ENCODE measurements around the gene EXOC3L1.

EXOC3L1 gene

GRCh38 chr16:67216612-67217490, 26.9 kb upstream of the EXOC3L1 start:
- no peak for TF ChIP-seq TAF1 (IDR thresholded peaks at IDR 0.05; ENCODE audit: low read depth)
- no peak for TF ChIP-seq EGR1 (IDR thresholded peaks at IDR 0.05)
- no peak for TF ChIP-seq FOXM1 (IDR thresholded peaks at IDR 0.05; ENCODE audit: borderline replicate concordance, low read depth)
- TF ChIP-seq CEBPB (IDR thresholded peaks at IDR 0.05), result no peak
- no peak for TF ChIP-seq TEAD4 (IDR thresholded peaks at IDR 0.05)
- TF ChIP-seq EP300 (IDR thresholded peaks at IDR 0.05; ENCODE audit: borderline replicate concordance), result no peak
- TF ChIP-seq, protein P1, sequence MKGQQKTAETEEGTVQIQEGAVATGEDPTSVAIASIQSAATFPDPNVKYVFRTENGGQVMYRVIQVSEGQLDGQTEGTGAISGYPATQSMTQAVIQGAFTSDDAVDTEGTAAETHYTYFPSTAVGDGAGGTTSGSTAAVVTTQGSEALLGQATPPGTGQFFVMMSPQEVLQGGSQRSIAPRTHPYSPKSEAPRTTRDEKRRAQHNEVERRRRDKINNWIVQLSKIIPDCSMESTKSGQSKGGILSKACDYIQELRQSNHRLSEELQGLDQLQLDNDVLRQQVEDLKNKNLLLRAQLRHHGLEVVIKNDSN (IDR thresholded peaks at IDR 0.05), result no peak
- no peak for TF ChIP-seq TCF12 (IDR thresholded peaks at IDR 0.05; ENCODE audit: low read depth)
- no peak for TF ChIP-seq NFIC (IDR thresholded peaks at IDR 0.05)
- TF ChIP-seq YY1 (IDR thresholded peaks at IDR 0.05; ENCODE audit: low read depth), result no peak
- no peak for TF ChIP-seq RAD21 (IDR thresholded peaks at IDR 0.05; ENCODE audit: low read depth)
- TF ChIP-seq, protein P2, sequence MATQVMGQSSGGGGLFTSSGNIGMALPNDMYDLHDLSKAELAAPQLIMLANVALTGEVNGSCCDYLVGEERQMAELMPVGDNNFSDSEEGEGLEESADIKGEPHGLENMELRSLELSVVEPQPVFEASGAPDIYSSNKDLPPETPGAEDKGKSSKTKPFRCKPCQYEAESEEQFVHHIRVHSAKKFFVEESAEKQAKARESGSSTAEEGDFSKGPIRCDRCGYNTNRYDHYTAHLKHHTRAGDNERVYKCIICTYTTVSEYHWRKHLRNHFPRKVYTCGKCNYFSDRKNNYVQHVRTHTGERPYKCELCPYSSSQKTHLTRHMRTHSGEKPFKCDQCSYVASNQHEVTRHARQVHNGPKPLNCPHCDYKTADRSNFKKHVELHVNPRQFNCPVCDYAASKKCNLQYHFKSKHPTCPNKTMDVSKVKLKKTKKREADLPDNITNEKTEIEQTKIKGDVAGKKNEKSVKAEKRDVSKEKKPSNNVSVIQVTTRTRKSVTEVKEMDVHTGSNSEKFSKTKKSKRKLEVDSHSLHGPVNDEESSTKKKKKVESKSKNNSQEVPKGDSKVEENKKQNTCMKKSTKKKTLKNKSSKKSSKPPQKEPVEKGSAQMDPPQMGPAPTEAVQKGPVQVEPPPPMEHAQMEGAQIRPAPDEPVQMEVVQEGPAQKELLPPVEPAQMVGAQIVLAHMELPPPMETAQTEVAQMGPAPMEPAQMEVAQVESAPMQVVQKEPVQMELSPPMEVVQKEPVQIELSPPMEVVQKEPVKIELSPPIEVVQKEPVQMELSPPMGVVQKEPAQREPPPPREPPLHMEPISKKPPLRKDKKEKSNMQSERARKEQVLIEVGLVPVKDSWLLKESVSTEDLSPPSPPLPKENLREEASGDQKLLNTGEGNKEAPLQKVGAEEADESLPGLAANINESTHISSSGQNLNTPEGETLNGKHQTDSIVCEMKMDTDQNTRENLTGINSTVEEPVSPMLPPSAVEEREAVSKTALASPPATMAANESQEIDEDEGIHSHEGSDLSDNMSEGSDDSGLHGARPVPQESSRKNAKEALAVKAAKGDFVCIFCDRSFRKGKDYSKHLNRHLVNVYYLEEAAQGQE (IDR thresholded peaks at IDR 0.05; ENCODE audit: low read depth), result no peak

DNA sequence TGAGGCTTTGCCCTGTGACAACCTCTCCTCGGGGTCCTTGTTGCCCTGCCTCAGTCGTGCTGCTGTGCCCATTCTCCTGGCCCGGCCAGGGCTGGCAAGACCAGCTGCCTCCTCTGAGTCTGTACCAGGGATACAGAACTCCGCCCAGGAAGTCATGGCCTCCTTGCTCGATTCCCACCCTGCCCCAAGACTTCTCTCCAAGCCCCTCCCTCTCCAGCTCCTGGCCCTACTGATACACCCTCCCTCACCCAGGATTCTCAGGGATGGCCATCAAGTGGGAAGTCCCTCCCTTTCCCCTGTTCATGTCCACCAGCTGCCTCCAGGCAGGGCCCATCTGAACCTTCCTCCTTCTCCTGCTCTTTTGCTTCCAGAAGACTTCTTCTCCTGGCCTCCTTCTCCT, 25.8 kb upstream of the EXOC3L1 start:
- TF ChIP-seq, protein P2 (IDR thresholded peaks at IDR 0.05; ENCODE audit: low read depth), result no peak
- TF ChIP-seq TAF1 (IDR thresholded peaks at IDR 0.05; ENCODE audit: low read depth) (no peak), EGR1 (IDR thresholded peaks at IDR 0.05) (no peak), ZBTB7A (IDR thresholded peaks at IDR 0.05; ENCODE audit: low read depth) (no peak), YY1 (IDR thresholded peaks at IDR 0.05; ENCODE audit: low read depth) (no peak), TCF12 (IDR thresholded peaks at IDR 0.05; ENCODE audit: low read depth) (no peak), EP300 (IDR thresholded peaks at IDR 0.05; ENCODE audit: borderline replicate concordance) (no peak), NFIC (IDR thresholded peaks at IDR 0.05) (no peak), MAX (IDR thresholded peaks at IDR 0.05) (no peak), RAD21 (IDR thresholded peaks at IDR 0.05; ENCODE audit: low read depth) (no peak), CEBPB (IDR thresholded peaks at IDR 0.05) (no peak), TEAD4 (IDR thresholded peaks at IDR 0.05) (no peak)
- TF ChIP-seq, protein P1 (IDR thresholded peaks at IDR 0.05), result no peak

GRCh38 chr16:67213197-67214019, 23.5 kb upstream of the EXOC3L1 start:
- TF ChIP-seq TCF12 (IDR thresholded peaks at IDR 0.05; ENCODE audit: low read depth) (no peak), TAF1 (IDR thresholded peaks at IDR 0.05; ENCODE audit: low read depth) (no peak), TEAD4 (IDR thresholded peaks at IDR 0.05) (no peak), EGR1 (IDR thresholded peaks at IDR 0.05) (no peak), CEBPB (IDR thresholded peaks at IDR 0.05) (no peak), ZBTB7A (IDR thresholded peaks at IDR 0.05; ENCODE audit: low read depth) (no peak), CREB1 (IDR thresholded peaks at IDR 0.05; ENCODE audit: low read depth) (no peak), RAD21 (IDR thresholded peaks at IDR 0.05; ENCODE audit: low read depth) (no peak), MAX (IDR thresholded peaks at IDR 0.05) (no peak), FOXM1 (IDR thresholded peaks at IDR 0.05; ENCODE audit: borderline replicate concordance, low read depth) (no peak), EP300 (IDR thresholded peaks at IDR 0.05; ENCODE audit: borderline replicate concordance) (no peak), YY1 (IDR thresholded peaks at IDR 0.05; ENCODE audit: low read depth) (no peak), NFIC (IDR thresholded peaks at IDR 0.05) (no peak)
- TF ChIP-seq, protein P2 (IDR thresholded peaks at IDR 0.05; ENCODE audit: low read depth), result no peak
- TF ChIP-seq, protein P1 (IDR thresholded peaks at IDR 0.05), result no peak
